SK-N-SH (cell line): ENCODE results near the gene CTTN. TPM values are rescaled to one million over a fixed set of nuclear protein-coding genes. Genes with fewer than 3 reads are reported as not detected.
A peak's percentile ranks its signal among the peaks of the same experiment; 100 is the strongest.

Experiments
- CTCF ChIA-PET: fragments of 300-600, 350-600 bp; formaldehyde crosslinking; extraction: SDS; loops from one replicate; lab custom pipeline; 2021; lab: Yijun Ruan, JAX
- POLR2A ChIA-PET: fragments of 350-600 bp; sonication (Branson Sonifier 250); formaldehyde crosslinking; extraction: SDS; loops from one replicate; lab custom pipeline; 2020; ENCODE audit warnings: antibody characterized with exemption, inconsistent platforms; lab: Yijun Ruan, JAX
- DNase-seq: peaks from one replicate; pipeline ENCODE4 v3.0.0; 2012
- H2AFZ ChIP-seq: fragments of 200-600 bp; sonication (generic); 2 replicates; pipeline ENCODE4 v1.8.1; 2016; ENCODE audit warnings: antibody characterized with exemption, mild to moderate bottlenecking, low read depth
- H3F3A ChIP-seq: fragments of 200-600 bp; sonication (generic); replicated peaks from 2 replicates; pipeline ENCODE3; 2016; ENCODE audit warnings: antibody characterized with exemption, mild to moderate bottlenecking; ENCODE audit not compliant: insufficient read depth
- H3K27ac ChIP-seq, 2 experiments: fragments of 200-500 bp in 1 of 2; fragments of 200-600 bp in 1 of 2; sonication (Bioruptor generic) in 1 of 2; sonication (generic), shearing (Covaris generic) in 1 of 2; 2 replicates each; pipeline versions ENCODE4 v1.5.1 to v1.6.1; 2014 to 2016; ENCODE audit warnings: low read depth in 2 of 2, inconsistent platforms in 1 of 2, low read length in 1 of 2, mild to moderate bottlenecking in 1 of 2, mixed read lengths in 1 of 2
- H3K27me3 ChIP-seq: fragments of 200-600 bp; sonication (generic), shearing (Covaris generic); 2 replicates; pipeline ENCODE4 v1.6.1; 2016; ENCODE audit warnings: mixed run types; ENCODE audit not compliant: insufficient read depth
- H3K36me3 ChIP-seq, 2 experiments: fragments of 200-500 bp in 1 of 2; fragments of 200-600 bp in 1 of 2; sonication (Bioruptor generic) in 1 of 2; sonication (generic) in 1 of 2; replicated peaks in 1 of 2; 2 replicates each; pipeline versions ENCODE3 to v1.5.1; 2014 to 2016; ENCODE audit warnings: low read length in 1 of 2, mild to moderate bottlenecking in 1 of 2; ENCODE audit not compliant: insufficient read depth in 2 of 2, control insufficient read depth in 1 of 2
- H3K4me1 ChIP-seq, 2 experiments: fragments of 200-500 bp in 1 of 2; fragments of 200-600 bp in 1 of 2; sonication (Bioruptor generic) in 1 of 2; sonication (generic), shearing (Covaris generic) in 1 of 2; 2 replicates each; pipeline versions ENCODE4 v1.5.1 to v1.6.1; 2014 to 2016; ENCODE audit warnings: low read depth in 1 of 2, low read length in 1 of 2, mixed run types in 1 of 2; ENCODE audit not compliant: insufficient read depth in 2 of 2, control insufficient read depth in 1 of 2
- H3K4me2 ChIP-seq: fragments of 200-600 bp; sonication (generic), shearing (Covaris generic); 2 replicates; pipeline ENCODE4 v1.6.1; 2017; ENCODE audit warnings: mixed run types
- H3K4me3 ChIP-seq, 2 experiments: fragments of 200-500 bp in 1 of 2; fragments of 200-600 bp in 1 of 2; sonication (Bioruptor generic) in 1 of 2; sonication (generic), shearing (Covaris generic) in 1 of 2; 2 replicates each; pipeline versions ENCODE4 v1.5.1 to v1.8.1; 2014 to 2016; ENCODE audit warnings: low read depth in 2 of 2, inconsistent platforms in 1 of 2, low read length in 1 of 2, mild to moderate bottlenecking in 1 of 2, mixed read lengths in 1 of 2, moderate library complexity in 1 of 2
- H3K79me2 ChIP-seq: fragments of 200-600 bp; sonication (generic); 2 replicates; pipeline ENCODE4 v1.8.1; 2017; ENCODE audit warnings: mild to moderate bottlenecking; ENCODE audit not compliant: insufficient read depth
- H3K9ac ChIP-seq: fragments of 200-600 bp; sonication (generic); 2 replicates; pipeline ENCODE4 v1.6.1; 2017; ENCODE audit warnings: mixed run types
- H3K9me2 ChIP-seq: fragments of 200-600 bp; sonication (generic); 2 replicates; pipeline ENCODE4 v1.6.1; 2017; ENCODE audit warnings: mixed run types
- H3K9me3 ChIP-seq: fragments of 200-600 bp; sonication (generic); 2 replicates; pipeline ENCODE4 v1.6.1; 2017; ENCODE audit warnings: mixed run types, mild to moderate bottlenecking, moderate library complexity
- H4K20me1 ChIP-seq: fragments of 200-600 bp; sonication (generic); 2 replicates; pipeline ENCODE4 v1.6.1; 2017; ENCODE audit warnings: mild to moderate bottlenecking, mixed run types; ENCODE audit not compliant: insufficient read depth
- FOSL2 ChIP-seq: IDR thresholded peaks from 2 replicates; pipeline ENCODE4 v1.4.0; 2012; ENCODE audit warnings: low read depth, mild to moderate bottlenecking, moderate library complexity, borderline replicate concordance
- FOXJ3 ChIP-seq: sonication (generic); formaldehyde crosslinking; IDR thresholded peaks from 2 replicates; pipeline ENCODE4 v1.5.1; 2020; ENCODE audit warnings: mild to moderate bottlenecking, missing genetic modification reagents
- GATA2 ChIP-seq: sonication (generic); formaldehyde crosslinking; IDR thresholded peaks from 2 replicates; pipeline ENCODE4 v1.5.0; 2020; ENCODE audit warnings: mild to moderate bottlenecking, missing genetic modification reagents
- JUND ChIP-seq: IDR thresholded peaks from 2 replicates; pipeline ENCODE4 v1.4.0; 2012
- MEF2A ChIP-seq: IDR thresholded peaks from 2 replicates; pipeline ENCODE4 v1.4.0; 2012; ENCODE audit warnings: low read depth, borderline replicate concordance
- NRF1 ChIP-seq: IDR thresholded peaks from 2 replicates; pipeline ENCODE4 v1.6.1; 2012; ENCODE audit warnings: low read depth, mild to moderate bottlenecking, low read length
- POLR2AphosphoS5 ChIP-seq: IDR thresholded peaks from 2 replicates; pipeline ENCODE4 v1.6.1; 2012; ENCODE audit warnings: low read depth, low read length
- RCOR1 ChIP-seq: fragments of 150-350 bp; IDR thresholded peaks from 2 replicates; pipeline ENCODE4 v1.6.1; 2017; ENCODE audit warnings: antibody characterized with exemption, low read length
- RFX5 ChIP-seq: IDR thresholded peaks from 2 replicates; pipeline ENCODE4 v1.6.1; 2012; ENCODE audit warnings: mild to moderate bottlenecking, improper control_type of control experiment, low read length
- SIN3A ChIP-seq: IDR thresholded peaks from 2 replicates; pipeline ENCODE4 v1.6.1; 2012; ENCODE audit warnings: low read depth, mild to moderate bottlenecking, low read length, moderate library complexity, borderline replicate concordance
- YY1 ChIP-seq: IDR thresholded peaks from 2 replicates; pipeline ENCODE4 v1.4.0; 2012; ENCODE audit warnings: low read depth, mild to moderate bottlenecking
- WGBS: methylation state at CpG from one replicate; pipeline ENCODE4 v1.1.6; 2017; ENCODE audit warnings: low lambda C conversion rate; 5-methylcytosine and 5-hydroxymethylcytosine counted together
- polyA plus RNA-seq, 3 experiments: library from polyadenylated mRNA; depleted of rRNA; stranded (reverse); fragments of >200 nt; gene quantifications; 2 replicates each; pipeline ENCODE4 v1.2.3, GENCODE V29; 2012
- TF ChIP-seq, protein P1 (sequence below): fragments of 200-600 bp; sonication (generic); IDR thresholded peaks from 2 replicates; pipeline ENCODE4 v1.6.1; 2017; ENCODE audit warnings: antibody characterized with exemption, mild to moderate bottlenecking, moderate library complexity
- TF ChIP-seq, protein P2 (sequence below): fragments of 150-350 bp; IDR thresholded peaks from 2 replicates; pipeline ENCODE4 v1.6.1; 2016; ENCODE audit warnings: mild to moderate bottlenecking, low read depth, low read length
- TF ChIP-seq, protein P3 (sequence below): IDR thresholded peaks from 2 replicates; pipeline ENCODE4; 2012
- TF ChIP-seq, protein P4 (sequence below): IDR thresholded peaks from 2 replicates; pipeline ENCODE4 v1.6.1; 2012; ENCODE audit warnings: mild to moderate bottlenecking, low read depth, low read length, moderate library complexity

Gene CTTN
- polyA plus RNA-seq, 1 of the 3 experiments (the other 2 are of a cell fraction): 243 TPM

DNA sequence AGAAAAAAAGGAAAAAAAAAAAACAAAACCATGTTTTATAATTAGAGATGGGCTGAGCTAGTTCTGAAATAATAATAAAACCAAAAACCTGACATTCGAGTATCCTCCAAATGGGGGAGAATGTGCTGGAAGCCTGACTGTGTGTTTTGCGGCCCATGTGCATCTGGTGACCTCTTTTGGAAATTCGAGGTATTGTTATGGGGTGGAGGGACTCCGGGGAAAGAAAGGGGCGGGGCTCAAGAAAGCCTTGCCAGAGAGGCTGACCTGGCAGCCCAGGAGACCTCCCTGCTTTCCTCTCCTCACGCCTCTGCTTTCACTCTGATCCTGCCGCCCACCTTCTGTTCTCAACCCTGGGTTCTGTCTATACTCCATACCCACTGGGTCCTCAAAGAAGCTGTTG, 72.9 kb downstream of the CTTN start:
- Histone ChIP-seq H3K27me3 (no peaks in the 10 kb centered on the region), H3K9ac (no peak overlapping the region), H3K4me3 (no peak overlapping the region), H3K9me3 (no peaks in the 10 kb centered on the region), H3K4me1 (no peaks in the 10 kb centered on the region; a peak in 1 of 4 replicates), H3K27ac (no peak overlapping the region), H4K20me1 (no peaks in the 10 kb centered on the region), H2AFZ (no peak overlapping the region), H3K36me3 (no peaks in the 10 kb centered on the region), H3K9me2 (no peaks in the 10 kb centered on the region), H3F3A (no peaks in the 10 kb centered on the region), H3K4me2 (no peak overlapping the region), H3K79me2 (no peaks in the 10 kb centered on the region)
- ChIA-PET POLR2A (no interaction called here), CTCF (interaction anchor here (0.6 to 2.9 kb wide), 7 partner anchors 10 to 344 kb away, joined by 3 to 9 read pairs (median 4); no protein-coding TSS in a partner anchor)
- WGBS: 40% methylated on average over 7 of the region's 7 CpGs
- TF ChIP-seq, protein P1, sequence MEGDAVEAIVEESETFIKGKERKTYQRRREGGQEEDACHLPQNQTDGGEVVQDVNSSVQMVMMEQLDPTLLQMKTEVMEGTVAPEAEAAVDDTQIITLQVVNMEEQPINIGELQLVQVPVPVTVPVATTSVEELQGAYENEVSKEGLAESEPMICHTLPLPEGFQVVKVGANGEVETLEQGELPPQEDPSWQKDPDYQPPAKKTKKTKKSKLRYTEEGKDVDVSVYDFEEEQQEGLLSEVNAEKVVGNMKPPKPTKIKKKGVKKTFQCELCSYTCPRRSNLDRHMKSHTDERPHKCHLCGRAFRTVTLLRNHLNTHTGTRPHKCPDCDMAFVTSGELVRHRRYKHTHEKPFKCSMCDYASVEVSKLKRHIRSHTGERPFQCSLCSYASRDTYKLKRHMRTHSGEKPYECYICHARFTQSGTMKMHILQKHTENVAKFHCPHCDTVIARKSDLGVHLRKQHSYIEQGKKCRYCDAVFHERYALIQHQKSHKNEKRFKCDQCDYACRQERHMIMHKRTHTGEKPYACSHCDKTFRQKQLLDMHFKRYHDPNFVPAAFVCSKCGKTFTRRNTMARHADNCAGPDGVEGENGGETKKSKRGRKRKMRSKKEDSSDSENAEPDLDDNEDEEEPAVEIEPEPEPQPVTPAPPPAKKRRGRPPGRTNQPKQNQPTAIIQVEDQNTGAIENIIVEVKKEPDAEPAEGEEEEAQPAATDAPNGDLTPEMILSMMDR: peak; percentile 30
- TF ChIP-seq, protein P2, sequence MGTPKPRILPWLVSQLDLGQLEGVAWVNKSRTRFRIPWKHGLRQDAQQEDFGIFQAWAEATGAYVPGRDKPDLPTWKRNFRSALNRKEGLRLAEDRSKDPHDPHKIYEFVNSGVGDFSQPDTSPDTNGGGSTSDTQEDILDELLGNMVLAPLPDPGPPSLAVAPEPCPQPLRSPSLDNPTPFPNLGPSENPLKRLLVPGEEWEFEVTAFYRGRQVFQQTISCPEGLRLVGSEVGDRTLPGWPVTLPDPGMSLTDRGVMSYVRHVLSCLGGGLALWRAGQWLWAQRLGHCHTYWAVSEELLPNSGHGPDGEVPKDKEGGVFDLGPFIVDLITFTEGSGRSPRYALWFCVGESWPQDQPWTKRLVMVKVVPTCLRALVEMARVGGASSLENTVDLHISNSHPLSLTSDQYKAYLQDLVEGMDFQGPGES: no peak
- DNase-seq: peak; percentile 56

DNA sequence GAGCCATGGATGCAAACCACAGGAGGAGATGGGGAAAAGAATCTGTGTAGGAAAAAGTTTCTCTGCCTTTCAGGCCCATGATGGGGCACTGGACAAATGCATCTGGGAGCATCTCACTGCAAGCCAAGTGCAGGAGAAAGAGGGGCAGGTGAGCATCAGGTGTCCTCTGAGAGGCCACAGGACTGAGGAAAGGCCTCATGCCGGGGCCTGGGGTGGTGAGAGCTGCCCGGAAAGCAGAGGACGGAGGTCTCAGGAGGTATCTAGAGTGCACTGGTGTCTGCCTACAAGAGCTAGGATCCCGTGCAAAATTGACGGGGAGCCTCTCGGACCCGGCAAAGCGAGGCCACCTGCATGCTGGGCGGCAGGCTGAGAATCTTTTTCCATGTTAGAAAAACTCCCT, 73.9 kb downstream of the CTTN start:
- Histone ChIP-seq H3K9me3 (no peaks in the 10 kb centered on the region), H2AFZ (no peak overlapping the region), H3K9ac (no peak overlapping the region), H3K36me3 (no peaks in the 10 kb centered on the region), H3K4me3 (no peak overlapping the region), H4K20me1 (no peaks in the 10 kb centered on the region), H3K9me2 (no peaks in the 10 kb centered on the region), H3F3A (no peaks in the 10 kb centered on the region), H3K27me3 (no peaks in the 10 kb centered on the region), H3K27ac (no peak overlapping the region), H3K79me2 (no peaks in the 10 kb centered on the region), H3K4me1 (no peaks in the 10 kb centered on the region; a peak in 1 of 4 replicates), H3K4me2 (no peak overlapping the region)
- no peak for DNase-seq
- ChIA-PET CTCF (interaction anchor here (1.8 to 2.9 kb wide), 2 partner anchors 9 to 284 kb away, joined by 4 to 9 read pairs; no protein-coding TSS in a partner anchor), POLR2A (interaction anchor here (0.6 kb wide), 1 partner anchor 300 kb away, joined by 3 read pairs; no protein-coding TSS in a partner anchor)
- WGBS: 69% methylated on average over 7 of the region's 9 CpGs
- TF ChIP-seq, protein P2: no peak
- TF ChIP-seq YY1: no peak
- TF ChIP-seq RCOR1: no peak
- TF ChIP-seq NRF1: no peak
- no peak for TF ChIP-seq FOXJ3 (CRISPR knock-in tag)
- TF ChIP-seq, protein P3, sequence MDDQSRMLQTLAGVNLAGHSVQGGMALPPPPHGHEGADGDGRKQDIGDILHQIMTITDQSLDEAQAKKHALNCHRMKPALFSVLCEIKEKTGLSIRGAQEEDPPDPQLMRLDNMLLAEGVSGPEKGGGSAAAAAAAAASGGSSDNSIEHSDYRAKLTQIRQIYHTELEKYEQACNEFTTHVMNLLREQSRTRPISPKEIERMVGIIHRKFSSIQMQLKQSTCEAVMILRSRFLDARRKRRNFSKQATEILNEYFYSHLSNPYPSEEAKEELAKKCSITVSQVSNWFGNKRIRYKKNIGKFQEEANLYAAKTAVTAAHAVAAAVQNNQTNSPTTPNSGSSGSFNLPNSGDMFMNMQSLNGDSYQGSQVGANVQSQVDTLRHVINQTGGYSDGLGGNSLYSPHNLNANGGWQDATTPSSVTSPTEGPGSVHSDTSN: no peak
- TF ChIP-seq FOSL2: no peak
- no peak for TF ChIP-seq POLR2AphosphoS5
- no peak for TF ChIP-seq MEF2A
- no peak for TF ChIP-seq JUND
- no peak for TF ChIP-seq GATA2 (CRISPR knock-in tag)
- TF ChIP-seq, protein P1: no peak
- TF ChIP-seq RFX5: no peak
- TF ChIP-seq SIN3A: no peak
- TF ChIP-seq, protein P4, sequence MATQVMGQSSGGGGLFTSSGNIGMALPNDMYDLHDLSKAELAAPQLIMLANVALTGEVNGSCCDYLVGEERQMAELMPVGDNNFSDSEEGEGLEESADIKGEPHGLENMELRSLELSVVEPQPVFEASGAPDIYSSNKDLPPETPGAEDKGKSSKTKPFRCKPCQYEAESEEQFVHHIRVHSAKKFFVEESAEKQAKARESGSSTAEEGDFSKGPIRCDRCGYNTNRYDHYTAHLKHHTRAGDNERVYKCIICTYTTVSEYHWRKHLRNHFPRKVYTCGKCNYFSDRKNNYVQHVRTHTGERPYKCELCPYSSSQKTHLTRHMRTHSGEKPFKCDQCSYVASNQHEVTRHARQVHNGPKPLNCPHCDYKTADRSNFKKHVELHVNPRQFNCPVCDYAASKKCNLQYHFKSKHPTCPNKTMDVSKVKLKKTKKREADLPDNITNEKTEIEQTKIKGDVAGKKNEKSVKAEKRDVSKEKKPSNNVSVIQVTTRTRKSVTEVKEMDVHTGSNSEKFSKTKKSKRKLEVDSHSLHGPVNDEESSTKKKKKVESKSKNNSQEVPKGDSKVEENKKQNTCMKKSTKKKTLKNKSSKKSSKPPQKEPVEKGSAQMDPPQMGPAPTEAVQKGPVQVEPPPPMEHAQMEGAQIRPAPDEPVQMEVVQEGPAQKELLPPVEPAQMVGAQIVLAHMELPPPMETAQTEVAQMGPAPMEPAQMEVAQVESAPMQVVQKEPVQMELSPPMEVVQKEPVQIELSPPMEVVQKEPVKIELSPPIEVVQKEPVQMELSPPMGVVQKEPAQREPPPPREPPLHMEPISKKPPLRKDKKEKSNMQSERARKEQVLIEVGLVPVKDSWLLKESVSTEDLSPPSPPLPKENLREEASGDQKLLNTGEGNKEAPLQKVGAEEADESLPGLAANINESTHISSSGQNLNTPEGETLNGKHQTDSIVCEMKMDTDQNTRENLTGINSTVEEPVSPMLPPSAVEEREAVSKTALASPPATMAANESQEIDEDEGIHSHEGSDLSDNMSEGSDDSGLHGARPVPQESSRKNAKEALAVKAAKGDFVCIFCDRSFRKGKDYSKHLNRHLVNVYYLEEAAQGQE: no peak
